NCI-H460 (cell line): ENCODE results near the gene NEIL1. TPM values are rescaled to one million over a fixed set of nuclear protein-coding genes. Genes with fewer than 3 reads are reported as not detected.

Experiments
- DNase-seq: peaks from one replicate; pipeline ENCODE4 v3.0.0-alpha.2; 2016; ENCODE audit warnings: low read depth; ENCODE audit errors: extremely low read depth
- total RNA-seq: library from RNA; depleted of rRNA; stranded (reverse); fragments of >200 nt; shearing (Covaris generic); gene quantifications from 2 replicates; pipeline ENCODE4 v1.2.3, GENCODE V29; 2014

NEIL1 gene
- total RNA-seq, 1 experiment from 2014 or later, result 3.7 TPM

DNA sequence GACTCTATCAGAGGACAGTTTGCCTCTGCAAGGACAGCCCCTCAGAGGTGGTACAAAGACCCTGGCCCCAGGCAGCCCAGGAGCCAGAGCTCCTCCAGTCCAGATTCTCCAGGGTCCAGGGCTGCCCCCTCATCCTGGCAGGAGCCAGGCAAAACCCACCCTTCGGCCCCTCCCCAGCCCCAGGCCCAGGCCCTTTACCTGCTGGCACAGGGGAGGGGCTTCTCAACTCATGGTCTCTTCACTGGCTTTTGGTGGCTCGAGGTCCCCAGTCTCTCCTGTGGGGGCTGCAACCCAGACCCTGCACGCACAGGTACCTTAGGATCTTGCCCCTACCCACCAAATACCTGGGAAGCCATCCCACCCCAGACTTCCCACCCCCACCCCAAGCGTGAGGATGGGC, 8.5 kb downstream of the NEIL1 start:
- no peak for DNase-seq

DNA sequence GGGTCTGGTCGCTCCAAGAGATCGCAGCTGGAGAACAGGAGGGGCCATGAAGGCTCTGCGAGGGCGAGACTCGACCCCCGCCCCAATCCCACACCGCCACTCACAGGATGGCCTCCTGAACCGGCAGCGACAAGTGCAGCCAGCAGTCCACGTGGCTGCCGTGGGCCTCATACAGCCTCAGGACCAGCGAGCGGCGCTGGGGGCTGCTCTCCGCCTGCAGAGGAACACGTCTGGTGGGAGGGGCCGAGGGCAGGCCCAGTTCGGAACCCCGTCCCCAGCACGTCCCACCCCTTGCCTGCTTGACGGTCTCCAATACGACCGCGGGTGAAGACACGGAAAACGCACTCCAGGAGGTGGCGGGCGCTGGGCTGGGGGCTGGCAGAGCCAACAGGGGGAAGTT, 9.2 kb downstream of the NEIL1 start:
- no peak for DNase-seq

DNA sequence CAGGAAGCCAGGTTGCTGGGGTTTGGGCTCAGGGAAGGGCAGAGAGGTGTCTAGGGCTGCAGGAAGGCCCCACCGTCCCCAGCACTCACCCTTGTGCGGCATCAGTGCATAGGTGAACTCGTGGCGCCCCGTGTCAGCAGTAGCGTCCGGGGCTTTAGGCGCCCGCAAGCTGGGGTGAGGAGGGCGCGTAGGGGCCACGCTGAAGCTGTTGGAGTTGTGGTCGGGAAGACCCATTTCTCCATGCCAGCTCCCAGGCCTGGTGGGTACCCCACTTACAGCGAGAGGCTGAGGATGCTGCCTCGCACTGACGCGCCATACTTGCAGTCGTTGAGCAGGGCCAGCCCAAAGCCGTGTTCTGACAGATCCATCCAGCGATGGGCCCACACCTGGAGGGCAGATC, 9.7 kb downstream of the NEIL1 start:
- DNase-seq, result no peak

DNA sequence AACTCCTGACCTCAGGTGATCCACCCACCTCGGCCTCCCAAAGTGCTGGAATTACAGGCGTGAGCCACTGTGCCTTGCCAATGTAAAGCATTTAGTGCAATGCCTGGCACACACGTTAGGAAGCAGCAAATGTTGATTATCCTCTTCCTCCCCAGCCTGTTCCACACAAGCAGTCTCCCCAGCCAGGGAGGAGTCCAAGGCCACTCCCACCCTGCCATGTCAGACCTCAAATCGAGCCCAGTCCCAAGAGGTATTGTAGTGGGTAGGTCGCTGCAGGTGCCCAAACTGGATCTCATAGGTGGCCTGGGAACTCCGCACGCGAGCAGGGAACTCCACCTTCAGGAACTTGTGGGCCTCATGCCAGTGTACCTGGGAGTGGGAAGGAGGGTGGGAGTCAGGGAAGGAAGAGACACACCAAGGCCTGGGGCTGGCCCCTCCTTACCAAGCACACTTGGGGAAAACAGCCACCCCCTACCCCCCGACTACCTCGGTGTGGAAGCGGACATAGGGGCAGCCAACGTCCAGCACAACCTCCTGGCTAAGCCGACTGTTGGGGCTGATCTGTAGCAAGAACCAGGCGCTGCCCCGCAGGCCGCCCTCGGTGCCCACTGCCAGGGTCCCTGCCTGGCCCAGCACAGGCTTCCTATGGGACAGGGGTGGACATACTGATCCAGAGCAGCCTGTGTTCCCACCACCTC, 11.3 kb downstream of the NEIL1 start:
- no peak for DNase-seq

DNA sequence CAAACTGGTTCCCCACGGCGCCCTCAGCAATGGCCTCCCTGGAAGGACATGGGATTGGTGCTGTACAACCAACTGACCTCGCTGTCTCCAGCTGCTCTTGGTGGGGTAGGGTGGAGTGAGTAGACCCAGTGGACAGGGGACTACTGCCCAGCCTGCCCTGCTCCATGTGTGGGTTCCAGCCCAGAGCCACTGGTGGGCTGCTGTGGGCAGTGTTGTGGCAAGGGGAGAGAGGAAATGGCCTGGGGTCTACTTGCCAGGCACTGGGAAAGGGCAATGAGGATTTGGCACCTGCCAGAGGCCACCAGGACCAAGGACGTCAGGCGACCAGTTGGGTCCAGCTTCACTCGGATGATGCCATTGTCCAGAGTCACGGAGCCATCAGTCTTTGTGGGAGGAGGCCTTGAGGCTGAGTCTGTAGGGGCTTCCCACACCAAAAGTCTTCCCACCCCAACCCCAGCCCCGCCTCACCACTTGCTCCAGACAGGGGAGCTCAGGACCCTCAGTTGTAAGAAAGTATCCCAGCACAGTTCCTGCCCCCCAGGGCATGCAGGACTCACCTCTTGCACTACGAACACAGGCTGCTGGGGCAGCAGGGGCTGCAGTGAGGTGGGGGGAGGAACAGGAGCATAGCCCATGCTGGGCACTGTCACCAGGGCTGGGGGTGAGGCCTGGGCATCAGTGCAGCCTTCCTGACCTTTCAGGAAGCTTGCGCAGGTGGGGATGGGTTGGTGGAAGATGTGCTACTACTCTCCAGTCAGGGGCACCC, 12.1 kb downstream of the NEIL1 start:
- no peak for DNase-seq

DNA sequence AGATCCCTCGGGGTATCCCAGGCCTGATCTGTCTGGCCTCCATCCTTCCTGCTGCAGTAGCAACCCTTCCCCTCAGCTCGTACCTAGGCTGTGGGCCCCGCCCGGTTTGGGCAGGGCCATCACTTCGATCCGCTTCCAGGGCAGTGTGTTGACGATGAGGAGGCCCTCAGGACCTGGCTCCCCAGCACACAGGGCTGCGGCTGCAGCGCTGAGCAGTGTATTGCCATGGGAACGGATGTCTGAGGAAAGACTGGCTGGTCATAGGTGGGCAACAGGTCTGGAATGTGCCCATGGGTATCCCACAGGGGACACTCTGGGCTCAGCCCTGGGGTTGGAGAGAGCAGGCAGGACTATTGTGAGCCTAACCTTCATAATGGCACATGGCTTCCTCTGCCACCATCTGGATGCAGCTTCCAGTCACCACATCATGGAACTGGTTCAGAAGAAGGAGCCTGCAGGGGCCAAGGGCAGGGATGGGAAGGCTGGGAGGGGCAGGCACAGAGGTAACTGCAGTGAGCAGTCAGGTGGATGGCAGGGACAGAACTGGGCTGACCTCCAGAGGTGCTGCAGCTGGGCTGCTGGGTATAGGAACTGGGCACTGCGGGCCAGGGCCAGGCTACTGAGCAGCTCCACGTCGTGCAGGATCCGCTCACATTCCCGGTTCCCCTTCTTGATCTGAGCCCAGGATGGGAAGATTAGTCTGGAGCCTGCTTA, 12.9 kb downstream of the NEIL1 start:
- DNase-seq, result no peak

DNA sequence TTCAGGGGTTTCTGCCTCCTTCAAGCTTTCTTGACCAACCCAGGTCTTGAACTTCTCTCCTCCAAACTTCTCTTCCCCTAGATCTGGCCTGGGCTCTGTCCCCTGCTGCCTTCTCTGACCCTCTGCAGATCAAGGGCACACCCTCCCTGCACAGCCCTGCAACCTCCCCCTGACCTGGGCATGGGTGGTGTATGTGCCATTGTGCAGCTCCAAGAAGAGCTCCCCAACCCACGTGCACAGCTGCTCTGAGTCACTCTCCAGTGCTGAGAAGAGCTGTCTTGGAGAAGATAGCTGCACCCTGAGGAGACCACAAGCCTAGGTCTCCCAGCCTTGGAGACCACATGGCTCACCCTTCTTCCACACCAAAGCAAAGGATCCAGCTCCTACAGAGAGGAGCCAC, 13.6 kb downstream of the NEIL1 start:
- no peak for DNase-seq

DNA sequence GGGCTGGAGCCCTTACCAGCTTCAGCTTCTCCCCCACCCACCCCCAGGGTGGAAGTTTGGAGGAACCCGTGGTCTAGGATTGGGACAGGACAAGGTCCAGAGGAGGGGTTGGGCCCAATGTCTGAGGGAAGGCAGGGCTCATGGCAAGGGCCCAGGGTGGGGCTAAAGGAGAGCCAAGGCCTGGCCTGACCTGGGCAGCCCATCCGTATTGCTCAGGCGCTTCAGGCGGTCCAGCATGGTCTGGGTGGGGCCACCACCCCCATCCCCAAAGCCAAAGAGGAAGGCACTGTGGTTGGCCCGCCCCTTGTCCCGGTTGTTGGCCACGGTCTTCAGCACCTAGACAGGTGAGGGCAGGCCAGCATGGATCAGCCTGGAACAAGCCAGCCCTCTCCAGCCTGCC, 14.0 kb downstream of the NEIL1 start:
- DNase-seq, result no peak

DNA sequence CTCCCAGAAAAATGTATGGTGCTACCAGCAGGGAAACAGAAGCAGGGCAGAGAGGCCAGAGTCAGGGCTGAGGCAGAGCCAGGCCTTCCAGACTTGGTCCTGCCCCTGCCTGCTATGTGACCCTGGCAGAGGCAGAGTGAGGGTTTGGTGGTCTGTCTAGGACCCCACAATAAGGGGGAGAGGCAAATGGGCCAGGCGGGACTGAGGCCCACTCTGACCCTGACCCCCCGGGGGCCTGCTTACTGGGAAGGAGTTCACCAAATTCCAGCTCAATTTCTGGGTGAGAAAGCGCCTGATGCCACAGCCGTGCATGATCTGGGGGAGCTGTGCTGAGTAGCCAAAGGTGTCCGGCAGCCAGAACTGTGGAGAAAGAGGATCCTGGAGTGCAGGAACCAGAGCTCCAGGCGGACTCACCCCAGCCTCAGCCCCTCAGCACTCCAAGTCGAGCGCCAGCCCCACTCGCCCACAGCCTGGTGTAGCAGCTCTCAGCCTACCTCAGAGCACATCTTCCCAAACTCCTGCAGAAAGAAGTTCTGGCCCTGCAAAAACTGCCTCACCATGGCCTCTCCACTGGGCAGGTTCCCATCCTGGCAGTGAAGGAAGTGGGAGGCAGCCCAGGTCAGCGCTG, 14.6 kb downstream of the NEIL1 start:
- DNase-seq, result no peak

DNA sequence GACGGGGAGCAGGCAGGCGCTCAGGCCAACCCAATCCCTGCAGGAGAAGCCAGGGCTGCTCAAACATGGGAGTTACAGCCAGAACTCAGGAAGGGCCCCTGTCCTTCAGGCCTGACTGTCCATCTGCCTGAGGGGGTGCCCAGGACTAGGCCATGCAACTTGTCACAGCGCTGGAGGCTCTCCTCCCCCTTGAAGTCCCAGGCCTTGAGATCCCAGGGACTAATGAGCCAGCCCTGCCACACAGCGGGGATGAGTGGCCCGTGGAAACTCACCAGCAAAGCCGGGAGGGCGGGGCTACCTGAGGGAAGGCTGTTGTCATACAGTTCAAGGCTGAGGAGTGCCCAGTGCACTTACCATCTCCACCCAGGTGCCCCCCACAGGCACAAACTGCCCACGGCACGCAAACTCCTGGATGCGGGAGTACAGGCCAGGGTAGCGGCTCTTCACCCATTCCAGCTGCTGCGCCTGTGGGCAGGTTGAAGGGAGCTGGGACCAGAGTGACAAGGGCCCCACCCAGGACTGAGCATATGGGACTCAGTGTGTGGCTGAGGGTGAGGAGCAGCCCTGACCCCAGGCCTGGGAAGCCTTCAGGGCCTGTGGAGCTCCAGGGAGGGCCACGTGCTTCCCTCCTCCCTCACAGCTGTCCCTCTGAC, 15.3 kb downstream of the NEIL1 start:
- DNase-seq, result no peak

DNA sequence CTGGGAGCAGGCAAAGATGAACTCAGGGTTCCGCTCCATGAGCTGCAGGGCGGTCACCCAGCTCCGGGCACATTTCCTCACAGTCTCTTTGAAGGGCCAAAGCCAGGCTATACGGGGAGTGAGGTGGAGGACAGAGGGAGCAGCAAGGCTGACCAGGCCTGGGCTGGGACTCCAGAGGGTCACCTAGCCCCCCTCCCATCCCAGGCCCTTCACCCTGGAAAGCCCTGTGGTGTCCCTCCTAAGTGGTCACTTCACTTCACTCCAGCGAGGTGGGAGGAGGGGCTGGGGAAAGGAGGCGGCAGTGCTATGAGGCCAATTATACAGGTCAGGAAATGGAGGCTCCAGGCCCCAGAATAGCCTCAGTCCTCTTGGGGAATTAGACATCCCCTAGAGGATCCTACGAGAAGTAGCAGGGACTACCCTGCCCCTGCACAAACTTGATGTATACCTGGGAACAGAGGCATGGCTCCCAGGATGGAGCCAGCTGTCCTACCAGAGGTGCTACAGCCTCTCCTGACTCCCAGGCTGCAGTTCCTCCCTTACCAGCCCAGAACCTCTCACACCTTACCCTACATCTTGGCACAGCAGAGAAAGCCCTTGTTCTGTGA, 15.9 kb downstream of the NEIL1 start:
- no peak for DNase-seq

DNA sequence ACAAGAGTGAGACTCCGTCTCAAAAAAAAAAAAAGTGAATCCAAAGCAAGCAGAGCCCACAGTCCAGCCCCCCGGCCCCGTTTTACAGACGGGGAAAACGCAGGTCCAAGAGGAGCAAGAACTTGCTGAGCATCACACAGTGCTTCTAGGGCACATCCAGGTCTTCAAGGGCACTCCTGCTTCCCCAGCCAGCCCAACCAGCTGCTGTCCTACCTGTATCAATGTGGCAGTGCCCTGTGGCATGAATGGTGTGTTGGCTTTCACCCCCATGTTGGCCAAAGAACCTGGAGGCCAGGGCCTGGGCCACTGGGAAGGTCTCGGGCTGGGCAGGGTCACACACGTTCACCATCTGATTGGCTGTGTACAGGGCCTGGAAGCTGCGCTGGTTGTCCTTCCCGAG, 16.9 kb downstream of the NEIL1 start:
- no peak for DNase-seq

DNA sequence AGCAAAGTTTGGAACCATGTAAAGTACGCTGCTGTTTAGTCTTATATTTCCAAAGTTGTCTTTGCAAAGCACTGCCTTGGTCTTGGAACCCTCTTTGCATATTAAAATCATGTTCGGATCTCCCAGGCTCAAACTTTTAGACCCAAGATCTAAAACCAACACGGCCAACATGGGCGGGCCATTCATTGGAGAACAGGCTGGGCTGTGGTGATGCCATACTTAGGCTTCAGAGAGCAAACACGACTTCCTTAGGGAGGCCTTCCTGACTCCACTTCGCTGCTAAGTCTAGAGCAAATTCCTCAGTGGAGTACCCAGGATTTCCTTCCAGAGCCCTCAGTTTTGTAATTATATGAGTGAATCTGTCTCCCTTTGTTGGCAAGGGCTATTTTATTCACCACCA, 18.0 kb downstream of the NEIL1 start:
- no peak for DNase-seq

DNA sequence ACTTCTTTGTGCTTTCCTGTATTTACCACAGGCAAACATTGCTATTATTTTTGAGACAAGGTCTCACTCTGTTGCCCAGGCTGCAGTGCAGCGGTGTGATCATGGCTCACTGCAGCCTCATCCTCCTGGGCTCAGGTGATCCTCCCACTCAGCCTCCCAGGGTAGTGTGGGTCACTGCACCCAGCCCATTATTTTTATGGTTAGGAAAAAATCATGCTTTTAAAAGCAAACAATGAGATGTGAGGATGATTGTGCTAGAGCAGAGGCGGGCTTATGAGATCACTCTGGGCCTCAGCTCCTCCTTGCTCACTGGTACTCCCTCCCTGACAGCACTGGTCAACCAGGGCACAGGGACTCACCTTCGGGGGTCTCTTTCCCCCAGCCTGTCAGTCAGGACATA, 19.3 kb downstream of the NEIL1 start:
- DNase-seq, result no peak

DNA sequence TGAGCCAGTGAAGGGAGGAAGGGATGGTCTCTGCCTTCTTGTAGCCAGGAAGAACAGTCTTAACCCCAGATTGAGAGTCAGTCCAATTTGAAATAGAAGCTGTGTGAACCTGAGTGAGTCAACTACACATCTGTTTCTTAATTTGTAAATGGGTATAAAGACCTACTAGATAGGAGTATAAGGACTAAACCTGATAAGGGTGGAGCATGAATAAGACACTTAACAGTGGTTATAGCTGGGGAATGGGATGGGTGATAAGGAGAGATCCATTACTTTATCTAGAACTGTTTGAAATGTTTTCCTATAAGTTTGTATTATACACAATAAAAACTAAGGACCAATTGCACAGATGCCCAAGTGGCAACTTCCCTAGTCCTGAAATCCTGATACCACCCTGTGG, 20.2 kb downstream of the NEIL1 start:
- no peak for DNase-seq

DNA sequence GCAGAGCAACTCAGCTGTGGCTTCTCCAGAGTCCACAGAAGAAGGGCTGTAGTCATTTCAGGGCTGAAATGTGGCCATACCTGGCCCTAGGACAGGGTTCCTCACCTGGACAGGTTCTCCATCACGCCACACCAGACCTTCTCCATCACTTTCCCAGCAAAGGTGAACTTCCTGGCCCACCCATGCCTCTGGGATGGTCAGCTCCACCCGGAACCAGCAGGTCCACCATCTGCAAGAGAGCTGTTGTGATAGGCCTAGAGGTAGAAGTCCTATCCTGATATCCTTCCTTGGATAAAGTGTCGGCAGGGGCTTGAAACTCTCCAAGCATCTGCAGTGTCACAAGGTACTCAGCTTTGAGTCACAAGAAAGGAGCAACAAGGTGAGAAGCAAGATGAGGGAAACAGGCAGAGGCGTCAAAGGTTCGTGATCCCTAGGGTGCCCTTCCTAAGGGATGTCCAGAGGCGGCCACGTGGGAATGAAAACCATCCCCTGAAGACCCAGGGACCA, 20.6 kb downstream of the NEIL1 start:
- DNase-seq, result no peak

DNA sequence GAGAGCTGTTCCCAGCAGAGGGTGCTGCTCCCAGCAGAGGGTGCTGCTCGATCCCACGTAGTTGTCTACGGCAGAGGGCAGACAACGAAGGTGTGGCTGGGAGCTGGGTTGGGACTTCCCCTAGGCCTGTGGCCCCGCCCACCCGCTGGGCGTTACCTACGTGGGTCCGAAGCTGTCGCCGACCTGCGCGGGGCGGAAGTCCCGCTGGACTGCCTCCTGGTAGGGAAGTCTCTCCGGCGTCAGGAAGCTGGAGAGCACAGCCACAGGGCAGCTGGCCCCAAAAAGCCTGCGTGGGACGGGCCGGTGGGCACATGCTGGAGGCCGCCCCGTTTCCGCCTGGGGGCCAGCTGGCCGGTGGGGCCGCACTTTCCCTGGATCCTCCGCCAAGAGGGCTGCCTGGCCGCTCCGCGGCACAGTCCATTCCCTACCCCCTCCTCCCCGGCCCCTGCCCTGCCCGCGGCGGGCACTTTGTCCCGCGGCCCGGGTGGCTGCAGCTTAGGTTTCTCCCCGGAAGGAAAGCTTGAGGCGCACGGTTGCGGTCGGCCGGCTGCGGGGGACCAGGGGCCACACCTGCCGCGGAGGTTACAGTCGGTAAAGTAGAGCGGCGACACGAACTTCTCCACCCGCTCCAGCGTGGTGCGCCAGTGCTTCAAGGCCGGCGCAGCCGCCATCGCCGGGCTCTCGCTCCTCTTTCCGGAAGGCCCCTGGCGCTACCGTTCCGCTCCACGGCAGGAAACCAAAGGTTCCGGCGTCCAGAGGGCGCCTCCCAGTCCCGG, 21.3 kb downstream of the NEIL1 start, which contains the start of gene MAN2C1:
MAN2C1 (minus strand) TSS at position 695 of the 776 bp plus-strand sequence; CDS start at position 671, 24 bp downstream.
- peak; percentile 96 for DNase-seq

DNA sequence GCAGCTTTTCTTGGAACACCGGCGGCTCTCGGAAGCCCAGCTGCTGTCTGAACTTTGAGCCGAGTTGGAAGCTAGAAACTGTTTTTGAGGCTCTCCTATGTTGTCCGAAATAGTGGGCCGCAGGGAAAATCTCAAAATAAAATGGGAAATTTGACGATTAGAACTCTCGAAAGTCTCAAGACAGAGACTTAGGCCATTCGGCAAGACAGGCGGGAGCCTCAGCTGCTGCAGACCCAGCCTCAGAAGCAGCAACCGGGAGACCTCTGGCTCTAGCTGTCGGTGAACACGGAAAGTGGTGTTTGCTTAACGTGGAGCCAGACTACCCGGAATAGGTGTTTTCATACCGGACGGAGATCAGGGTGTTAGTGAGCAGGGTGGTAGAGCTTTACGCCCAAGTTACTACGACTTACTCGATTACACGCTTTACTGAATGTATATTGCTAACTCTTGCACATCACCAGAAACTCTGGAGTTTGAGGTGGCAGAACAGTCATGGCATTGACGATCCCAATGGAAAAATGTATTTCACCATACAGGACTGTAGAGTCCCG, 21.9 kb downstream of the NEIL1 start:
- DNase-seq, result no peak
